Loucy (cell line): ENCODE data around the gene CCL7.

ENCODE experiments used
- H2AFZ ChIP-seq: fragments of 200-600 bp; sonication (generic); 2 replicates; pipeline ENCODE4 v1.6.0; 2016; ENCODE audit warnings: antibody characterized with exemption, mild to moderate bottlenecking, low read length, moderate library complexity
- H3F3A ChIP-seq: fragments of 200-600 bp; 2 replicates; pipeline ENCODE4 v1.6.0; 2016; ENCODE audit warnings: antibody characterized with exemption, low read depth, mild to moderate bottlenecking
- H3K27me3 ChIP-seq: fragments of 200-600 bp; sonication (generic); 2 replicates; pipeline ENCODE4 v1.6.1; 2014; ENCODE audit warnings: low read length, mild to moderate bottlenecking; ENCODE audit not compliant: insufficient read depth, poor library complexity, severe bottlenecking
- H3K36me3 ChIP-seq: fragments of 200-600 bp; sonication (generic); 2 replicates; pipeline ENCODE4 v1.6.1; 2016; ENCODE audit warnings: low read length; ENCODE audit not compliant: insufficient read depth
- H3K4me1 ChIP-seq: fragments of 200-600 bp; sonication (generic); 2 replicates; pipeline ENCODE4 v1.5.1; 2014; ENCODE audit warnings: low read length, mild to moderate bottlenecking; ENCODE audit not compliant: insufficient read depth, poor library complexity, severe bottlenecking
- H3K4me2 ChIP-seq: fragments of 200-600 bp; sonication (generic); 2 replicates; pipeline ENCODE4 v1.6.0; 2014; ENCODE audit warnings: antibody characterized with exemption, low read length, low read depth, mild to moderate bottlenecking; ENCODE audit not compliant: poor library complexity, severe bottlenecking
- H3K4me3 ChIP-seq: fragments of 200-600 bp; sonication (generic); 2 replicates; pipeline ENCODE4 v1.5.1; 2014; ENCODE audit warnings: low read length, mild to moderate bottlenecking, mixed read lengths; ENCODE audit not compliant: poor library complexity, severe bottlenecking
- H3K79me2 ChIP-seq: fragments of 200-600 bp; sonication (generic); 2 replicates; pipeline ENCODE4 v1.6.1; 2014; ENCODE audit warnings: low read length; ENCODE audit not compliant: insufficient read depth
- H3K9ac ChIP-seq: fragments of 200-600 bp; sonication (generic); 2 replicates; pipeline ENCODE4 v1.6.0; 2014; ENCODE audit warnings: mild to moderate bottlenecking, low read depth, low read length, moderate library complexity; ENCODE audit not compliant: poor library complexity, severe bottlenecking
- H3K9me2 ChIP-seq: fragments of 200-600 bp; sonication (generic); replicated peaks from 2 replicates; pipeline ENCODE4 v1.6.1; 2016; ENCODE audit warnings: low read depth, low read length, mixed read lengths
- H3K9me3 ChIP-seq: fragments of 200-600 bp; sonication (generic); 2 replicates; pipeline ENCODE4 v1.6.1; 2014; ENCODE audit warnings: mild to moderate bottlenecking, antibody characterized with exemption, low read length, low read depth; ENCODE audit not compliant: insufficient read depth
- H4K20me1 ChIP-seq: fragments of 200-600 bp; sonication (generic); 2 replicates; pipeline ENCODE4 v1.6.0; 2014; ENCODE audit warnings: antibody characterized with exemption, low read length, mild to moderate bottlenecking; ENCODE audit not compliant: insufficient read depth, poor library complexity, severe bottlenecking
- EZH2phosphoT487 ChIP-seq: fragments of 200-600 bp; IDR thresholded peaks from 2 replicates; pipeline ENCODE4 v1.6.1; 2018; ENCODE audit warnings: antibody characterized with exemption, mild to moderate bottlenecking, moderate library complexity, borderline replicate concordance
- TF ChIP-seq, protein P1 (sequence below): fragments of 200-600 bp; sonication (generic); conservative IDR thresholded peaks from 2 replicates; pipeline ENCODE4 v1.5.1; 2014; ENCODE audit warnings: mild to moderate bottlenecking, antibody characterized with exemption, low read length

Gene CCL7

DNA sequence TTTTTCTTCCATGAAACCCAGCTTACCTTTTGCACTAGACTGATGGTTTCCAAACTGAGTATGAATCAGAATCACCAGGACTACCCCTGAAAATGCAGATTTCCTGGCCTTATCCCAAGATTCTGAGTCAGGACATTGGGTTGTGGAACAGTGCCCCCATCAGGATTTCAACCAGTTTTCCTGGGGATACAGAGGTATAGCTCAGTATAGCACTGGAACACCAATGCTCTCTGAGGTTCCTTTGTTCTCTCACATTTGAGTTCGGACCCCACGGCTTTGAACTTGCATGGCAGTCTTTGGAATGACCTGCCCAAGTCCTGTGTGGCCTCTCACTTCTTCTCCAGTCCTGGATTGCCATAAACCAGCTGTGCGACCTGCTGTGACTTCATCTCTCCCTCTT lies 36.4 kb downstream of the CCL7 start:
- Histone ChIP-seq H3K4me1 (no peaks in the 10 kb centered on the region), H4K20me1 (no peaks in the 10 kb centered on the region), H3K4me3 (no peak overlapping the region), H3K9ac (no peak overlapping the region), H3K9me3 (no peaks in the 10 kb centered on the region), H3K27me3 (no peaks in the 10 kb centered on the region), H3K79me2 (no peaks in the 10 kb centered on the region), H2AFZ (no peak overlapping the region), H3K4me2 (no peak overlapping the region), H3F3A (no peaks in the 10 kb centered on the region), H3K36me3 (no peaks in the 10 kb centered on the region), H3K9me2 (no peaks in the 10 kb centered on the region)
- TF ChIP-seq, protein P1, sequence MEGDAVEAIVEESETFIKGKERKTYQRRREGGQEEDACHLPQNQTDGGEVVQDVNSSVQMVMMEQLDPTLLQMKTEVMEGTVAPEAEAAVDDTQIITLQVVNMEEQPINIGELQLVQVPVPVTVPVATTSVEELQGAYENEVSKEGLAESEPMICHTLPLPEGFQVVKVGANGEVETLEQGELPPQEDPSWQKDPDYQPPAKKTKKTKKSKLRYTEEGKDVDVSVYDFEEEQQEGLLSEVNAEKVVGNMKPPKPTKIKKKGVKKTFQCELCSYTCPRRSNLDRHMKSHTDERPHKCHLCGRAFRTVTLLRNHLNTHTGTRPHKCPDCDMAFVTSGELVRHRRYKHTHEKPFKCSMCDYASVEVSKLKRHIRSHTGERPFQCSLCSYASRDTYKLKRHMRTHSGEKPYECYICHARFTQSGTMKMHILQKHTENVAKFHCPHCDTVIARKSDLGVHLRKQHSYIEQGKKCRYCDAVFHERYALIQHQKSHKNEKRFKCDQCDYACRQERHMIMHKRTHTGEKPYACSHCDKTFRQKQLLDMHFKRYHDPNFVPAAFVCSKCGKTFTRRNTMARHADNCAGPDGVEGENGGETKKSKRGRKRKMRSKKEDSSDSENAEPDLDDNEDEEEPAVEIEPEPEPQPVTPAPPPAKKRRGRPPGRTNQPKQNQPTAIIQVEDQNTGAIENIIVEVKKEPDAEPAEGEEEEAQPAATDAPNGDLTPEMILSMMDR: no peak
- TF ChIP-seq EZH2phosphoT487: no peak

DNA sequence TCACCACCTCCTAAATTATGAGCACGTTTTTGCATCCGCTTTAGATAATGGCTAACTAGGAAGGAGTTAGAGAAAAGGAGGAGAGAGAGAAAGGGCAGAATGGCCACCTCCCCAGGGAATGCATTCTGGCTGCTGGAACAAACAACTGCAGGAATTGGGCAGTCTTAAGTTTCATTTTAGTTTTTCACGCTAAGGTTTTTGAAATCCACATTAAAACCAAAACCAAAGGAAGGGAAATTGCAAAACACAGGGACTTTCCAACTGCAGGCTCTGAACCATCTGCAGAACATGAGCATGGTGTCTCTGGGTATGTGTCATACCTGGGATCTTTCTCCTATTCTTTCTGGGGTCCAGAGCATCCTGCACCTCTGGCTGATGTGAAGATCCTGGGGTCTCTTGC lies 37.1 kb downstream of the CCL7 start:
- Histone ChIP-seq H3K9ac (no peak overlapping the region), H4K20me1 (no peaks in the 10 kb centered on the region), H3K27me3 (no peaks in the 10 kb centered on the region), H2AFZ (no peak overlapping the region), H3K4me2 (no peak overlapping the region), H3K4me3 (no peak overlapping the region), H3K4me1 (no peaks in the 10 kb centered on the region), H3K36me3 (no peaks in the 10 kb centered on the region), H3K9me3 (no peaks in the 10 kb centered on the region), H3F3A (no peaks in the 10 kb centered on the region), H3K9me2 (no peaks in the 10 kb centered on the region), H3K79me2 (no peaks in the 10 kb centered on the region)
- no peak for TF ChIP-seq EZH2phosphoT487
- TF ChIP-seq, protein P1: no peak

DNA sequence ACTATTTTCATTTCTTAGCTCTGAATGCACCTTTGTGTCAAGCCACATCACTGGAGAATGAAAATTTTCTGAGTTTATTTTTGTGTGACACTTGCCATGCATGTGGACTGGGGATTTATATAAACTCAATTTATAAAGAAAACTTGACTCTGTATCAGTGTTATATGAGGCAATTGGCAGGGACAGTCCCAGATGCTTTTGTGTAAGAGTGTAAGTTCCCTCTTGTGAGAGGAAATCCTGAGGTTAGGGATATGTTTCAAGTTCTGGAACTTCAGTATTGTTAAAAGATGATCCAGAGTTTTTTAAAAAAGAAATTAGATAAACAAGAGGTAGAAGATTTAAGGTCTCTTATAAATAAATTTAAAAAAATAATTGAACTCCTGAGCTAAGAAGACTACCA lies 38.4 kb downstream of the CCL7 start:
- no peak overlapping the region for H3K4me3 ChIP-seq
- no peaks in the 10 kb centered on the region for H3K4me1 ChIP-seq
- H3K79me2 ChIP-seq: no peaks in the 10 kb centered on the region
- no peak overlapping the region for H2AFZ ChIP-seq
- H3K9me2 ChIP-seq: no peaks in the 10 kb centered on the region
- H3K27me3 ChIP-seq: no peaks in the 10 kb centered on the region
- H3K4me2 ChIP-seq: no peak overlapping the region
- H4K20me1 ChIP-seq: no peaks in the 10 kb centered on the region
- no peaks in the 10 kb centered on the region for H3K9me3 ChIP-seq
- no peak for TF ChIP-seq EZH2phosphoT487
- TF ChIP-seq, protein P1: no peak
- H3K9ac ChIP-seq: no peak overlapping the region
- no peaks in the 10 kb centered on the region for H3F3A ChIP-seq
- H3K36me3 ChIP-seq: no peaks in the 10 kb centered on the region
